ENCODE results near the gene QKI.

Gene QKI

GRCh38 chr6:163570579-163571231 is 156.2 kb downstream of the QKI start:
- H3K4me1 Mint-ChIP-seq (ENCODE audit: low read depth) = peaks cover 5% of the 10 kb centered on the region
- H3K27ac Mint-ChIP-seq = no peak overlapping the region
- H3K4me3 Mint-ChIP-seq = no peak overlapping the region
- no peaks in the 10 kb centered on the region for H3K9me3 Mint-ChIP-seq
- H3K36me3 Mint-ChIP-seq (ENCODE audit: low read depth) = peaks cover 71% of the 10 kb centered on the region
- intact Hi-C loops (cut with micrococcal nuclease) = no loop called here
- no peaks in the 10 kb centered on the region for H3K27me3 Mint-ChIP-seq

DNA sequence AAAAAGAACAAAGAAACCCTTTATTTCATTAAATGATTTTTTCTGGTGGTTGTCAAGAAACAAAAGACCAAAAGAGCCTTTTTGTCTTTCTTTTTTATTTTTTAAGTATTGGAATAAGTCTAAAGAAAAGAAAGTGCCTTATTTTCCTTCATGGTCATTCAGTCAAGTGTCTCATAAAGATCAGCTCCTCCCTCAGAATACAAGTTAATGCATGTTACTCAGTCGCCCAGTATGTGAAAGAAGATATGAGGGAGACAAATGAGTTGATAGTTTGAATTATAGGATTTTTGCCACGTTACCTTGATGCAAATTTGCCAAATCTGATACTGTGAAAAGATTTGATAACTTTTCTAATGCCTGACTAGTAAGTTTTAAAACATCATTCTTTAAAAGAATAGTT is 157.2 kb downstream of the QKI start:
- Mint-ChIP-seq H3K36me3 (ENCODE audit: low read depth) (peaks cover 69% of the 10 kb centered on the region), H3K27ac (no peak overlapping the region)

GRCh38 chr6:163572612-163573011 is 158.1 kb downstream of the QKI start:
- Mint-ChIP-seq H3K27me3 (no peaks in the 10 kb centered on the region), H3K4me1 (ENCODE audit: low read depth) (peaks cover 10% of the 10 kb centered on the region), H3K27ac (no peak overlapping the region), H3K4me3 (no peak overlapping the region), H3K9me3 (no peaks in the 10 kb centered on the region), H3K36me3 (ENCODE audit: low read depth) (peaks cover 69% of the 10 kb centered on the region)
- intact Hi-C loops (cut with micrococcal nuclease) = no loop called here

More for the DNA sequence above, 157.2 kb downstream of the QKI start:
- Mint-ChIP-seq H3K4me1 (ENCODE audit: low read depth) (peaks cover 5% of the 10 kb centered on the region), H3K9me3 (no peaks in the 10 kb centered on the region), H3K27me3 (no peaks in the 10 kb centered on the region), H3K4me3 (no peak overlapping the region)
- intact Hi-C loops (cut with micrococcal nuclease) = no loop called here

GRCh38 chr6:163573503-163574179 is 159.1 kb downstream of the QKI start:
- Mint-ChIP-seq H3K27ac (no peak overlapping the region), H3K9me3 (no peaks in the 10 kb centered on the region), H3K4me3 (no peak overlapping the region), H3K27me3 (no peaks in the 10 kb centered on the region), H3K4me1 (ENCODE audit: low read depth) (peaks cover 12% of the 10 kb centered on the region), H3K36me3 (ENCODE audit: low read depth) (peaks cover 63% of the 10 kb centered on the region)
- intact Hi-C loops (cut with micrococcal nuclease) = no loop called here

GRCh38 chr6:163576114-163576513 is 161.6 kb downstream of the QKI start:
- H3K4me1 Mint-ChIP-seq (ENCODE audit: low read depth) = peaks cover 6% of the 10 kb centered on the region
- H3K36me3 Mint-ChIP-seq (ENCODE audit: low read depth) = peaks cover 51% of the 10 kb centered on the region
- intact Hi-C loops (cut with micrococcal nuclease) = no loop called here
- H3K27me3 Mint-ChIP-seq = no peaks in the 10 kb centered on the region
- H3K27ac Mint-ChIP-seq = no peak overlapping the region
- no peaks in the 10 kb centered on the region for H3K9me3 Mint-ChIP-seq
- no peak overlapping the region for H3K4me3 Mint-ChIP-seq

DNA sequence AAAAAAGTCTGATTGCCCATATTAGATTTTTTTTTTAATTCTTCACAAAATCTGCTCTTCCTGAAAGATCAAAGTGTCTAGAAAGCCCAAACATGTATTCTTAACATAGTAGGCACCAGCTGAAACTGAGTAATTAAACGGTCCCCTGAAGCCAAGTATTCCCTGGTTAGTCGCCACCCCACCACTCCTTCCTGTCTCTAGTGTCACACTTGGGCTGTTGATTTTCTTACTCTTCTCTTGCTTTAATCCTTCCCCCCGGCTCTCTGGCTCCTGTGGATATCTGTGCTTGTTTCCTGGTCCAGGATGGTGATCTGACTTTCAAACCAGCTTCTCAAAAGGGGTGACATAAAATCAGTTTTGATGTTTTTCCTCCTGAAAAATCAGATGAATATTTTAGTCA is 162.9 kb downstream of the QKI start:
- intact Hi-C loops (cut with micrococcal nuclease) = no loop called here
- Mint-ChIP-seq H3K36me3 (ENCODE audit: low read depth) (peaks cover 41% of the 10 kb centered on the region), H3K27ac (no peak overlapping the region), H3K9me3 (no peaks in the 10 kb centered on the region), H3K27me3 (no peaks in the 10 kb centered on the region), H3K4me1 (ENCODE audit: low read depth) (peaks cover 6% of the 10 kb centered on the region), H3K4me3 (no peak overlapping the region)

DNA sequence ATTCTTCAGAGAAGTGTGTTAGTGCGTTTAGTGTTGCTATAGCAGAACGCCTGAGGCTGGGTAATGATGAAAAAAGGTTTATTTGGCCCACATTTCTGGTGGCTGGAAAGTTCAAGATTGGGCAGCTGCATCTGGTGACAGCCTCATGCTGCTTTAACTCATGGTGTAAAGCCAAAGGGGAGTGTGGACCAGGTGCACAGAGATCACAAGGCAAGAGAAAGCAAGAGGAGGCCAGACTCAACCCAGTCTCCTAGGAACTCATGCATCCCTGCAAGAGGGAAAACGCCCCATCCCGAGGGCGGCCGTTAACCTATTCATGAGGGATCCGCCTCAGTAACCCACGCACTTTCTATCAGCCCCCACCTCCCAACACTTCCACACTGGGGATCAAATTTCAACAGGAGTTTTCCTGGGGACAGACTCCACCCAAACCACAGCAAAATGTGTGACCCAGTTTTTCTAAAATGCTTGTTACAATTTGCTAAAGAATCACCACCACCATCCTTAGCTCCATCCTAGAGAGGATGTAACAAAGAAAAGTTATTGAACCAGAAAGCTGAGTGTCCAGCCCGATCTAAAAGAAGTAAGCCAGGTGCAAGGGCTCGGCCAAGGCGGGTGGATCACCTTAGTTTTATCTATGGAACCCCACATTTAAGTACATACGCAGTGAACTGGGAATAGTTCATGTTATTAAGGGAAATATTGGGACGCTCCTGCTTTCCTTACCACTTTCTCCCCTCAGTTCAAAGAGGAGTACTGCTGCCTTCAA is 164.8 kb downstream of the QKI start:
- peaks cover 6% of the 10 kb centered on the region for H3K4me1 Mint-ChIP-seq (ENCODE audit: low read depth)

DNA sequence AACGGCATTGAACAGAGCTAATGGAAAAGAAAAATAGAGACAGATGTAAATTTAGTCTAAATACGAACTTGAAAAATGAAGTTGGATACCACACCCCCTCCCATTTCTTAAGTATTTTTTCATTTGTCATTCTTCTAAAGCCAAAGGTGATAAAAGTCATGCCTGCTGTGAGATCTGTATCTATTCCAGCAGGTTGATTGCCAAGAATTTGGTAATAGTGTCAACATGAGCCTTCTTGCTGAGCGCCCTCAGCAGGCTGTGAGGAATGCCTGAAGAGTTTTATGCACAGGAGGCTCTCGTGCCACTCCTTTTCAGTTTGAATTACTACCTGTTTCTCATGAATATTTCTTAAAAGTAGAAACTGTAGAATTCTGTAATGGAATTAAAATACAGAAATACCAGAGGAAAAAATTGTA is 165.4 kb downstream of the QKI start:
- intact Hi-C loops (cut with micrococcal nuclease) = loop anchor here (5.0 kb wide), 1 partner anchor 377 kb away; no protein-coding TSS in a partner anchor
- H3K27ac Mint-ChIP-seq = no peak overlapping the region
- no peak overlapping the region for H3K4me3 Mint-ChIP-seq
- H3K36me3 Mint-ChIP-seq (ENCODE audit: low read depth) = peaks cover 20% of the 10 kb centered on the region
- H3K4me1 Mint-ChIP-seq (ENCODE audit: low read depth) = peaks cover 6% of the 10 kb centered on the region
- no peaks in the 10 kb centered on the region for H3K27me3 Mint-ChIP-seq
- no peaks in the 10 kb centered on the region for H3K9me3 Mint-ChIP-seq

More for the DNA sequence above, 164.8 kb downstream of the QKI start:
- no peaks in the 10 kb centered on the region for H3K27me3 Mint-ChIP-seq
- H3K4me3 Mint-ChIP-seq = no peak overlapping the region
- H3K9me3 Mint-ChIP-seq = no peaks in the 10 kb centered on the region
- intact Hi-C loops (cut with micrococcal nuclease) = no loop called here
- H3K27ac Mint-ChIP-seq = no peak overlapping the region
- H3K36me3 Mint-ChIP-seq (ENCODE audit: low read depth) = peaks cover 22% of the 10 kb centered on the region

GRCh38 chr6:163580311-163581030 is 166.0 kb downstream of the QKI start:
- Mint-ChIP-seq H3K27ac (no peak overlapping the region), H3K36me3 (ENCODE audit: low read depth) (peaks cover 20% of the 10 kb centered on the region), H3K27me3 (no peaks in the 10 kb centered on the region), H3K9me3 (no peaks in the 10 kb centered on the region), H3K4me3 (no peak overlapping the region), H3K4me1 (ENCODE audit: low read depth) (peaks cover 9% of the 10 kb centered on the region)
- intact Hi-C loops (cut with micrococcal nuclease) = loop anchor here (5.0 kb wide), 1 partner anchor 377 kb away; no protein-coding TSS in a partner anchor

GRCh38 chr6:163583558-163583957 is 169.0 kb downstream of the QKI start:
- peaks cover under 1% of the 10 kb centered on the region for H3K9me3 Mint-ChIP-seq
- H3K27ac Mint-ChIP-seq = no peak overlapping the region
- H3K4me1 Mint-ChIP-seq (ENCODE audit: low read depth) = peaks cover 15% of the 10 kb centered on the region
- no peaks in the 10 kb centered on the region for H3K27me3 Mint-ChIP-seq
- H3K4me3 Mint-ChIP-seq = no peak overlapping the region
- no peaks in the 10 kb centered on the region for H3K36me3 Mint-ChIP-seq (ENCODE audit: low read depth)
- intact Hi-C loops (cut with micrococcal nuclease) = loop anchor here (5.0 kb wide), 1 partner anchor 374 kb away; no protein-coding TSS in a partner anchor

- intact Hi-C loops (cut with micrococcal nuclease) = no loop called here
These were observed 171.5 kb downstream of the QKI start for GRCh38 chr6:163585932-163586437.

GRCh38 chr6:163586888-163587287 is 172.4 kb downstream of the QKI start:
- intact Hi-C loops (cut with micrococcal nuclease) = no loop called here
- Mint-ChIP-seq H3K9me3 (peaks cover 34% of the 10 kb centered on the region), H3K27ac (no peak overlapping the region), H3K27me3 (peaks cover 2% of the 10 kb centered on the region), H3K4me1 (ENCODE audit: low read depth) (peaks cover 21% of the 10 kb centered on the region), H3K4me3 (no peak overlapping the region), H3K36me3 (ENCODE audit: low read depth) (no peaks in the 10 kb centered on the region)

More at GRCh38 chr6:163585932-163586437, 171.5 kb downstream of the QKI start:
- Mint-ChIP-seq H3K4me3 (no peak overlapping the region), H3K27me3 (peaks cover 2% of the 10 kb centered on the region), H3K4me1 (ENCODE audit: low read depth) (peaks cover 21% of the 10 kb centered on the region), H3K9me3 (peaks cover 25% of the 10 kb centered on the region), H3K36me3 (ENCODE audit: low read depth) (no peaks in the 10 kb centered on the region), H3K27ac (no peak overlapping the region)

DNA sequence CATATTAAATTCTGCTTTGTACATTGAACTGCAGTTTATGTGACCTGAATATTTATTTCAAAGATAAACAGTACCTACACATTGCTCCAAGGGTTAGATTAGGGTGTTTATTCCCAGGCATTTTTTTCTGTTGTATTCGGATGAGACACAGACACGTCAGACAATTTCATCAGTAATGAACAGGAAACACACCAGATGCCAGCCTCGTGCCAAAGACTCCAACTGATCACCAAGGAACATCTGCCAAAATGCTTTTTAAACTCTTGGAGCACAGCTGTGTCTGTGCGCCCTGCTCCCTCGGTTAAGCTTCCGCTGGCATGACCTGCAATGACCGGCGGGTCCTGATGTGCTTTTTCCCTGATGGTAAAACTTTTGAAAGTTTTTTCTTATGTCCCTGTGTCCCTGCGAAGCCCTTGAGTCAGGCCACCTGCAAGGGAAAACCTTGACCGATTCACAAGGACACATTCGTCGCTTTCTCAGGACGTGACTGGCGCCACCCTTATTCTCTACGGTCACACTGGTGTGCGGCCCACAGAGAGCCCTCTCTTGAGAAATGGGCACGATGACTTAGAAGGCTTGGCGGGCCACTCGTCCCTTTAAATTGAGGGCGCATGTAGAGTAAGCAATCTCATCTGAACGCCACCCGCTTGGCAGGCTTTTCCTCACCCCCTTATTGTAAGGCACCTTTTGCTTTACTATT is 173.9 kb downstream of the QKI start:
- Mint-ChIP-seq H3K4me3 (no peak overlapping the region), H3K27me3 (peaks cover 2% of the 10 kb centered on the region), H3K36me3 (ENCODE audit: low read depth) (no peaks in the 10 kb centered on the region), H3K9me3 (peaks cover 49% of the 10 kb centered on the region), H3K27ac (no peak overlapping the region), H3K4me1 (ENCODE audit: low read depth) (peaks cover 21% of the 10 kb centered on the region)
- intact Hi-C loops (cut with micrococcal nuclease) = no loop called here
